Cortex of kidney (tissue), 1 donor: Measurements from ENCODE around the gene TBC1D10B.
"Not testable (repeated sequence)": the region's sequence is repeated elsewhere in the genome, so short reads cannot be mapped to it uniquely, and the experiment has no call there.

Experiments
- DNase-seq: peaks from one replicate; lab custom pipeline; 2025; lab: John Stamatoyannopoulos, UW

Gene TBC1D10B

GRCh38 chr16:30335028-30335597 is 35.2 kb downstream of the TBC1D10B start:
- DNase-seq, result not testable (repeated sequence)

GRCh38 chr16:30334473-30334989 is 35.8 kb downstream of the TBC1D10B start:
- not testable (repeated sequence) for DNase-seq

GRCh38 chr16:30324220-30324619 is 46.1 kb downstream of the TBC1D10B start:
- not testable (repeated sequence) for DNase-seq

GRCh38 chr16:30318647-30319046 is 51.6 kb downstream of the TBC1D10B start:
- DNase-seq, result not testable (repeated sequence)

GRCh38 chr16:30310937-30311336 is 59.4 kb downstream of the TBC1D10B start:
- not testable (repeated sequence) for DNase-seq

GRCh38 chr16:30309255-30309654 is 61.0 kb downstream of the TBC1D10B start:
- not testable (repeated sequence) for DNase-seq
